ENCODE measurements around the gene SLC8A2.

The SLC8A2 gene

DNA sequence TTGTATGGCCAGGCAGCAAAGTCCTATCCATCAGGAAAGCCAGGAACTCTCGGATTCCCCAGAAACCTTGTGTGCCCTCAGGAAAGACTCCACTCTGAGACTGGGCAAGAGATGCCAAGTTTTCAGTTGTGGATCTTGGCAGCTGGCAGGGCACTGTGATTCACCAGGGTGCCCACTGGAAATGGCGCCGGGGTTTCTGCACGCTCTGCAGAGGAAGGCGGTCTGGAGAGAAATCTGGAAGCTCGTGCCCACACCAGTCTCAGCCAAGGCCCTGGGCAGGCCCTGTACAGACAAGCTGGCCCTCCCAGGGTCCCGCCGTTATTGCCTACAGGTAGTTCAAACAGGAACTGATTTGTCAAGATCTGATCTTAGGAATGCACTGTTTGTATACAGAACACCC is 38.3 kb upstream of the SLC8A2 start:
- no peak for TF ChIP-seq ZFX (IDR thresholded peaks at IDR 0.05; ENCODE audit: borderline replicate concordance)
- TF ChIP-seq, protein P1, sequence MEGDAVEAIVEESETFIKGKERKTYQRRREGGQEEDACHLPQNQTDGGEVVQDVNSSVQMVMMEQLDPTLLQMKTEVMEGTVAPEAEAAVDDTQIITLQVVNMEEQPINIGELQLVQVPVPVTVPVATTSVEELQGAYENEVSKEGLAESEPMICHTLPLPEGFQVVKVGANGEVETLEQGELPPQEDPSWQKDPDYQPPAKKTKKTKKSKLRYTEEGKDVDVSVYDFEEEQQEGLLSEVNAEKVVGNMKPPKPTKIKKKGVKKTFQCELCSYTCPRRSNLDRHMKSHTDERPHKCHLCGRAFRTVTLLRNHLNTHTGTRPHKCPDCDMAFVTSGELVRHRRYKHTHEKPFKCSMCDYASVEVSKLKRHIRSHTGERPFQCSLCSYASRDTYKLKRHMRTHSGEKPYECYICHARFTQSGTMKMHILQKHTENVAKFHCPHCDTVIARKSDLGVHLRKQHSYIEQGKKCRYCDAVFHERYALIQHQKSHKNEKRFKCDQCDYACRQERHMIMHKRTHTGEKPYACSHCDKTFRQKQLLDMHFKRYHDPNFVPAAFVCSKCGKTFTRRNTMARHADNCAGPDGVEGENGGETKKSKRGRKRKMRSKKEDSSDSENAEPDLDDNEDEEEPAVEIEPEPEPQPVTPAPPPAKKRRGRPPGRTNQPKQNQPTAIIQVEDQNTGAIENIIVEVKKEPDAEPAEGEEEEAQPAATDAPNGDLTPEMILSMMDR (IDR thresholded peaks at IDR 0.05) = no peak
- H3K27ac ChIP-seq = peak overlapping the region; percentile 92

- peak overlapping the region; percentile 92 for H3K27ac ChIP-seq
- TF ChIP-seq, protein P1 (IDR thresholded peaks at IDR 0.05) = no peak
- no peak for TF ChIP-seq ZFX (IDR thresholded peaks at IDR 0.05; ENCODE audit: borderline replicate concordance)
These were observed 37.6 kb upstream of the SLC8A2 start for GRCh38 chr19:47509170-47509847.

GRCh38 chr19:47508721-47509120 is 37.0 kb upstream of the SLC8A2 start:
- 0 out of 2 replicates have a peak overlapping the region, but pooled peaks have one; percentile 92 for H3K27ac ChIP-seq
- no peak for TF ChIP-seq ZFX (IDR thresholded peaks at IDR 0.05; ENCODE audit: borderline replicate concordance)
- TF ChIP-seq, protein P1 (IDR thresholded peaks at IDR 0.05) = no peak

DNA sequence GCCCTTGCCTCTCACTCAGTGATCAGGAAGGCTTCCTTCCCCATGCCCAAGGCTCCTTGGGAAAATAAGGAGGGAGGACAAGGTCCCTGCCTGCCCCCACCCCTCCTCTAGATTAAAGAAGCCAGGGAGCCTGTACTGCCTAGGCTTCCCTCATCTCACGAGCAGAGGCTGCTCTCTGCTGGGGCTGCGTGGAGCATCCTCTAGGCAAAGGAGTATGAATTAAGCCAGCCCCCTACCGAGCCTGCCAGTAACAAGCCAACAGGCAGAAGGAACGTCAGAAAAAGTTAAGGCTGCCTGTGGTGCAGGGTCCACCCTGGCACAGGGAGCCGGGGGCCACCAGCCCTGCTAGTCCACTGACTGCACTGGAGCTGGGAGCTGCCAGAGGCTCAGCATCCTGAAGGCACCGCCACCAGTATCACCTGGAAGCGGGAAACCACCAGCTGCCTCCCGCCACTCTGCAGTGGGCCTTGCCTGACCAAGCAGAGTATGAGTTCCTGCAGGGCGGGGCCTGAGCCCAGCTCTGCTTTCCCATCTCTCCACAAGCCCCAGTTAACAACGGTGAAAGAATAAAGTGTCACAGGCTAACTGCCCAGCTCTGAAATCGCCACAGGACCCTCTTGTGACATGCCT is 36.3 kb upstream of the SLC8A2 start:
- TF ChIP-seq, protein P1 (IDR thresholded peaks at IDR 0.05) = no peak
- no peak for TF ChIP-seq ZFX (IDR thresholded peaks at IDR 0.05; ENCODE audit: borderline replicate concordance)
- H3K27ac ChIP-seq = no peak overlapping the region

DNA sequence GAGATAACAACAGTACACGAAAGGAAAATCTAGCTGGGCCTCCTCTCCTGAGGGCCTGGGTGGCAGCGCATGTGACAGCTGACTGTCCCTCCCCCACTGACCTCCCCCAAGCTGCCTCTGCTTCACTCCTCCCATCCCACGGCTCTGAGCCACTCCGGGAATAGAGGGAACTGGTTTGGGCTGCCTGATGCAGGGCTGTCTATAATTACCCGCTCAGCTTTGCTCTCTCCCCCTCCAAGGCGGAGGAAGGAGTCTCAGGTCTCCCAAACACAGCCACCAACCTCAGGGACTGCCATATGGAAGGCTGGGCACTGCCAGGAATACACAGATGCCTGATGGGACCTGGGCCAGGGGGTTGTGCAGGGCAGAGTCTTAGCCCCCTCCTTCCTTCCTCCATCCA is 35.3 kb upstream of the SLC8A2 start:
- TF ChIP-seq, protein P1 (IDR thresholded peaks at IDR 0.05) = no peak
- TF ChIP-seq ZFX (IDR thresholded peaks at IDR 0.05; ENCODE audit: borderline replicate concordance) = no peak
- peak overlapping the region; percentile 23; the same call in 1 of the 2 replicates for H3K27ac ChIP-seq

GRCh38 chr19:47506459-47506858 is 34.8 kb upstream of the SLC8A2 start:
- peak overlapping the region; percentile 23; the same call in 1 of the 2 replicates for H3K27ac ChIP-seq

More at GRCh38 chr19:47506459-47506858, 34.8 kb upstream of the SLC8A2 start:
- TF ChIP-seq ZFX (IDR thresholded peaks at IDR 0.05; ENCODE audit: borderline replicate concordance) = no peak
- TF ChIP-seq, protein P1 (IDR thresholded peaks at IDR 0.05) = no peak

Data from 22Rv1 (cell line).